Prostate gland (tissue), 2 donors: ENCODE results near the gene KCNQ1.
A peak's percentile ranks its signal among the peaks of the same experiment; 100 is the strongest.

Source experiments
- CTCF ChIP-seq, 4 experiments: fragments of 200-600 bp in 2 of 4; fragments of 450-650 bp in 2 of 4; sonication (generic) in 2 of 4; IDR thresholded peaks; 1 replicate in 3 of 4; 2 replicates in 1 of 4; pipeline ENCODE4 v1.5.1; 2016 to 2019; ENCODE audit warnings: antibody characterized with exemption in 4 of 4, mild to moderate bottlenecking in 2 of 4, moderate library complexity in 2 of 4
- POLR2A ChIP-seq: fragments of 450-650 bp; IDR thresholded peaks from one replicate; pipeline ENCODE4 v1.6.1; 2016; ENCODE audit warnings: antibody characterized with exemption, mild to moderate bottlenecking

- TF ChIP-seq CTCF (IDR thresholded peaks at IDR 0.05) = no peak
- peak; percentile 20 for TF ChIP-seq POLR2A
Observed at GRCh38 chr11:2400762-2401435, 43.9 kb upstream of the KCNQ1 start.
